ENCODE results near the gene ATF2.
A peak's percentile ranks its signal among the peaks of the same experiment; 100 is the strongest.

The ATF2 gene

DNA sequence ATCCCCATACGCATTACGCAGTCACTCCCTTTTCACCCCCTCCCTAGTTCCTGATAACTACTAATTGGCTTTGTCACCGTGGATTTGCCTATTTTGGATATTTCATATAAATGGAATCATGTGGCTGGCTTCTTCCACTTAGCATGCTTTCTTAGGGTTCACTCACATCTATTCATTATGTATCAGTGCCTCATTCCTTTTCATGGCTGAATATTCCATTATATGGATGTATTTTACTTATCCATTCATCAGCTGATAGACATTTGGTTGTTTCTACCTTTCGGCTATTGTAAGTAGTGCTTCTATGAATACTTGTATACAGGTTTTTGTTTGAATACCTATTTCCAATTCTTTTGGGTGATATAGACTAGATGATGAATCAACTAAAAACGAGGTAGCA is 8.6 kb upstream of the ATF2 start:
- DNase-seq (ENCODE audit: low read depth, low spot score): no peak
- in situ Hi-C loops (cut with HindIII; ENCODE audit: low sequenced_read_pairs): no loop called here
- no peak overlapping the region for H3K4me3 ChIP-seq (ENCODE audit: low read depth, low read length)
- TF ChIP-seq CTCF (IDR thresholded peaks at IDR 0.05; ENCODE audit: low read depth, low read length): no peak

GRCh38 chr2:175175896-175176295 is 7.9 kb upstream of the ATF2 start:
- TF ChIP-seq CTCF (IDR thresholded peaks at IDR 0.05; ENCODE audit: low read depth, low read length): no peak
- in situ Hi-C loops (cut with HindIII; ENCODE audit: low sequenced_read_pairs): no loop called here
- peak; percentile 42 for DNase-seq (ENCODE audit: low read depth, low spot score)
- no peak overlapping the region for H3K4me3 ChIP-seq (ENCODE audit: low read depth, low read length)

DNA sequence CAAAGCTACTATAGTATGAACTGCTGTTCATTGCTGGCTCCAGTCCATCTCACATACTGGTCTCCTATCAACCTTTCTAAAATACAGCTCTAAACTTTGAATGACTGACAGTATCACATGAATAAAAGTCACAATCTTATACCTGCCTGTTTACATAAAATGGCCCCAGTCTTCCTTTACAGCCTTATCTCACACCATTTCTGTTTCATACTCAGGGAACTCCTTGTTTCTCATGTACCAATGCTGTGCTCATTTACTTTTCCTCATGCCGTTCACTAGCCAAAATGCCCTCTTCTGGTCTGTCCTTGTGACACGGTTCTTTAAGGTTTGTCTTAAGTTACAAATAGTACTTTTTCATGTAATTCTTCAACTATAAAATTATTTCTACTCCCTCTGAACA is 7.3 kb upstream of the ATF2 start:
- in situ Hi-C loops (cut with HindIII; ENCODE audit: low sequenced_read_pairs): no loop called here
- DNase-seq (ENCODE audit: low read depth, low spot score): no peak
- TF ChIP-seq CTCF (IDR thresholded peaks at IDR 0.05; ENCODE audit: low read depth, low read length): no peak
- no peak overlapping the region for H3K4me3 ChIP-seq (ENCODE audit: low read depth, low read length)

- TF ChIP-seq CTCF (IDR thresholded peaks at IDR 0.05; ENCODE audit: low read depth, low read length): no peak
- DNase-seq (ENCODE audit: low read depth, low spot score): no peak
- H3K4me3 ChIP-seq (ENCODE audit: low read depth, low read length): no peak overlapping the region
- in situ Hi-C loops (cut with HindIII; ENCODE audit: low sequenced_read_pairs): no loop called here
Observed at GRCh38 chr2:175170659-175171304, 2.8 kb upstream of the ATF2 start.

GRCh38 chr2:175169191-175169590 is 1.2 kb upstream of the ATF2 start:
- in situ Hi-C loops (cut with HindIII; ENCODE audit: low sequenced_read_pairs): no loop called here
- no peak for TF ChIP-seq CTCF (IDR thresholded peaks at IDR 0.05; ENCODE audit: low read depth, low read length)
- no peak overlapping the region for H3K4me3 ChIP-seq (ENCODE audit: low read depth, low read length)
- DNase-seq (ENCODE audit: low read depth, low spot score): no peak

DNA sequence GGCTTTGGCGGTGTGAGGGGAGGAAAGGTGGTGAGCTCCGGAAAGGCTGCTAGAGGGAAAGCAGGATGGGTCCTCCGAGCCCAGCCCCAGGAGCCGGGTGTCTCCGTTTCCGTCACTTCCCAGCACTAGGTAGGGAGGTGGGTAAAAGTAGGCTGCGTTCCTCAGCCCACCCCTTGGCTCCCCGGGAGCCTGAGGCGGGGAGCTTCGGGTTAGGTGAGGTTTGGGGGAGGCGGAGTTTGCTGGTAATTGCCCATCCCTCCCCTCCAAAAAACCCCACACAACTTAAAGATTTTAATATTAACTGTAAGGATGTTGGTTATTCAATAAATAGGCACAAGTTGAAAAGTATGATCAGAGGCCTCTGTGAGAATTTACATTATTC is 552 bp upstream of the ATF2 start:
- no peak for DNase-seq (ENCODE audit: low read depth, low spot score)
- TF ChIP-seq CTCF (IDR thresholded peaks at IDR 0.05; ENCODE audit: low read depth, low read length): no peak
- in situ Hi-C loops (cut with HindIII; ENCODE audit: low sequenced_read_pairs): no loop called here
- peak overlapping the region; percentile 100 for H3K4me3 ChIP-seq (ENCODE audit: low read depth, low read length)
